DOHH2 (cell line): ENCODE results near the gene GLIS2.

ENCODE experiments used
- H3F3A ChIP-seq: fragments of 200-600 bp; sonication (generic), shearing (Covaris generic); 2 replicates; pipeline ENCODE4 v1.6.0; 2016; ENCODE audit warnings: antibody characterized with exemption, mild to moderate bottlenecking; ENCODE audit not compliant: control insufficient read depth, insufficient read depth
- H3K27ac ChIP-seq: fragments of 200-600 bp; sonication (generic); 2 replicates; pipeline ENCODE4 v1.5.1; 2014; ENCODE audit warnings: low read depth, mild to moderate bottlenecking, low read length, moderate library complexity
- H3K27me3 ChIP-seq: fragments of 200-600 bp; sonication (generic); 2 replicates; pipeline ENCODE4 v1.6.1; 2014; ENCODE audit warnings: mild to moderate bottlenecking, low read length, mixed read lengths; ENCODE audit not compliant: control insufficient read depth
- H3K36me3 ChIP-seq: fragments of 200-600 bp; sonication (generic); 2 replicates; pipeline ENCODE4 v1.6.1; 2014; ENCODE audit warnings: mild to moderate bottlenecking, low read length, moderate library complexity, mixed read lengths; ENCODE audit not compliant: control insufficient read depth
- H3K4me1 ChIP-seq: fragments of 200-600 bp; sonication (generic); 2 replicates; pipeline ENCODE4 v1.6.1; 2014; ENCODE audit warnings: mild to moderate bottlenecking, low read length, mixed read lengths; ENCODE audit not compliant: control insufficient read depth
- H3K4me2 ChIP-seq: fragments of 200-600 bp; sonication (generic); 2 replicates; pipeline ENCODE4 v1.6.0; 2014; ENCODE audit warnings: mild to moderate bottlenecking, low read length, moderate library complexity
- H3K4me3 ChIP-seq: fragments of 200-600 bp; sonication (generic); 2 replicates; pipeline ENCODE4 v1.5.1; 2014; ENCODE audit warnings: mild to moderate bottlenecking, low read length, mixed read lengths
- H3K79me2 ChIP-seq: fragments of 200-600 bp; sonication (generic); 2 replicates; pipeline ENCODE4 v1.6.1; 2014; ENCODE audit warnings: mild to moderate bottlenecking, low read length, mixed read lengths; ENCODE audit not compliant: control insufficient read depth
- H3K9me2 ChIP-seq: fragments of 200-600 bp; sonication (generic); replicated peaks from 2 replicates; pipeline ENCODE4 v1.6.1; 2014; ENCODE audit warnings: mild to moderate bottlenecking, low read length, mixed read lengths; ENCODE audit not compliant: control insufficient read depth
- H3K9me3 ChIP-seq: fragments of 200-600 bp; sonication (generic); 2 replicates; pipeline ENCODE4 v1.6.1; 2014; ENCODE audit warnings: antibody characterized with exemption, low read length, mixed read lengths; ENCODE audit not compliant: control insufficient read depth, insufficient read depth
- H4K20me1 ChIP-seq: fragments of 200-600 bp; sonication (generic); 2 replicates; pipeline ENCODE4 v1.6.0; 2014; ENCODE audit warnings: low read depth, mild to moderate bottlenecking, antibody characterized with exemption, low read length, moderate library complexity; ENCODE audit not compliant: control insufficient read depth, insufficient read depth
- CTCF ChIP-seq: fragments of 200-600 bp; sonication (generic); IDR thresholded peaks from one replicate; pipeline ENCODE4 v1.5.1; 2014; ENCODE audit warnings: antibody characterized with exemption, mild to moderate bottlenecking, low read depth, low read length; ENCODE audit not compliant: poor library complexity, severe bottlenecking
- EZH2phosphoT487 ChIP-seq: fragments of 200-600 bp; sonication (generic); IDR thresholded peaks from 2 replicates; pipeline ENCODE4 v1.6.1; 2017; ENCODE audit warnings: borderline replicate concordance, mild to moderate bottlenecking, antibody characterized with exemption, low read length, moderate library complexity, mixed read lengths

The GLIS2 gene

GRCh38 chr16:4303973-4304372 is 11.9 kb upstream of the GLIS2 start:
- no peaks in the 10 kb centered on the region for H4K20me1 ChIP-seq
- H3K27me3 ChIP-seq: no peaks in the 10 kb centered on the region
- H3K9me2 ChIP-seq: no peaks in the 10 kb centered on the region
- H3K79me2 ChIP-seq: peaks cover 50% of the 10 kb centered on the region
- peaks cover 8% of the 10 kb centered on the region for H3F3A ChIP-seq
- TF ChIP-seq CTCF (no peak), EZH2phosphoT487 (no peak)
- peaks cover 24% of the 10 kb centered on the region for H3K4me1 ChIP-seq
- H3K4me2 ChIP-seq: no peak overlapping the region
- H3K9me3 ChIP-seq: no peaks in the 10 kb centered on the region
- no peak overlapping the region for H3K4me3 ChIP-seq
- no peak overlapping the region for H3K27ac ChIP-seq
- H3K36me3 ChIP-seq: peaks cover 47% of the 10 kb centered on the region

DNA sequence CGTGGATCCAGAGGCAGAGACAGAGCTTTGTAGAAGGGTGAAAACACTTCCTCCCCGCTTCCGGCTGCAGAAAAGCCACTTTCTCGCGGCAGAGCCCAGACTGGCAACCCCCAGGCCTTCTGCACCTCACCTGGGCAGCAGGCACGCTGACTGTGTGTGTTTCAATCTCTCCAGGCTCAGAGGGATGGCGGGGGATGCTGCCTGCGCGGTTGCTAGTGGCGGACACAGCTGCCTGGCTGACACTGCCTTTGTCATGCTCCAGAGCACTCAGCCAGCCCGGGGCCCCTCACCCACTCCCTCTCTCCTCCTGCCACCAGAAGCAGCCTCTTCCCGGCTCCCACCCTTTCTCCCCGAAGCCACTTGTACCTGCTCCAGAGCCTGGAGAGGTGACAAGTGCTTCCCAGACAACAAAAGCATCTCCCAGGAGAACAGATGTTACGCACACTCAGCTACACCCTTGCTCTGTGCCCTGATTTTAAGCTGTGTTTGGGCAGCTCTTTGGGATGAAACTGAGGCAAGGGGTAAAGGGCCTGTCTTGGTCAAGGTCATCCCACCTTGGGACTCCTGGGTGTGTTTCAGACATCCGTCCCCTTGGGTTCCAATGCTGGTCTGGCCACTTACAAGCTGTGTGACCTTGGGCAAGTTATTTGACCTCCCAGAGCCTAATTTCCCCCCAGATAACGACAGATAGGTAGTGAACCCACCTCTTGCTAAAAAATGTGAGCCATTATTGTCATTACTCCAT is 9.2 kb upstream of the GLIS2 start:
- H3K4me1 ChIP-seq: peaks cover 36% of the 10 kb centered on the region
- TF ChIP-seq EZH2phosphoT487 (no peak), CTCF (no peak)
- peaks cover 44% of the 10 kb centered on the region for H3K36me3 ChIP-seq
- peak overlapping the region; percentile 92 for H3K4me2 ChIP-seq
- peaks cover 14% of the 10 kb centered on the region for H3F3A ChIP-seq
- no peaks in the 10 kb centered on the region for H3K27me3 ChIP-seq
- H3K9me2 ChIP-seq: no peaks in the 10 kb centered on the region
- H3K4me3 ChIP-seq: peak overlapping the region; percentile 82
- H3K9me3 ChIP-seq: no peaks in the 10 kb centered on the region
- H3K79me2 ChIP-seq: peaks cover 47% of the 10 kb centered on the region
- H4K20me1 ChIP-seq: no peaks in the 10 kb centered on the region
- peak overlapping the region; percentile 85 for H3K27ac ChIP-seq

DNA sequence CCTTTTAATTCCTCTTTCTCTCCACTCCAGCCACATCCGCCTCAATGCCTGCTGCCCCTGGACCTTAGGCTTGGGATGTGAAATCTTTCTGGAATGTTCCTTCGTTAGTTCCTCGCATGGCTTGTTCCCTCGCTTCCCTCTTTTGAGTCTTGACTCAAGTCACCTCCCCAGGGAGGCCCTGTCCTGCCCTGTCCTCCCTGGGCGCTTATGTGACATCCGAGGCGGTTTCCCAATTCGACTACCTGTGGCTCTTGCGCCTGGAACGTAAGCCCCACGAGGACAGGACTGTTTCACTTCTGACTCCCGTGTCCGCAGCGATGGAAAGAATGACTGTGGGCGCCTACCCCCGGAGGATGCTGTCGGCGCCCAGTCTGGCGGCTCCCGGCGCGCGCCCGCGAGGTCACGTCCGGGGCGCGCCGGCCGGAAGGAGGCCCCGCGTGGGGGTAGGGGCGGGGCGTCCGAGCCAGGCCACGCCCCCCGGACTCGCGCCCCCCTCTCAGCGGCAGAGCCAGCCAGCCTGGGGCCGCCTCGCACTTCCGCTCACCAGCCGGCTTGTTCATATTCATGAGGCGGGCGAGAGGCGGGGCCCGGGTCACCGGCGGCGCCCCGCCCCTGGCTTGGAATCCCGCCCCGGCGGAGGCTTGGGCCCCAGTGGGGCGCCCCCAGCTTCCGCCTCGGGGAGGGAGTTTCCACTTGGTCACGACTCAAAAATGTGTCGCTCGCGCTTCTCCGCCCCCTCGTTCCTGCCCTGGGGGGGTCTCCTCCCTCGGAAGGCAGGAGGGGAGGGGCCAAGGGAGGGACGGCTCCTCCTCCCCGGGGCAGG is 8.4 kb upstream of the GLIS2 start:
- Histone ChIP-seq H3K9me3 (no peaks in the 10 kb centered on the region), H3K4me3 (peak overlapping the region; percentile 82), H3K27ac (peak overlapping the region; percentile 85), H3K79me2 (peaks cover 44% of the 10 kb centered on the region), H3K9me2 (no peaks in the 10 kb centered on the region), H3F3A (peaks cover 14% of the 10 kb centered on the region), H4K20me1 (no peaks in the 10 kb centered on the region), H3K36me3 (peaks cover 38% of the 10 kb centered on the region), H3K27me3 (no peaks in the 10 kb centered on the region), H3K4me1 (peaks cover 36% of the 10 kb centered on the region), H3K4me2 (peak overlapping the region; percentile 92)
- TF ChIP-seq CTCF (no peak), EZH2phosphoT487 (no peak)
